GM12878 (cell line): Measurements from ENCODE around the gene THRB.

Experiments used
- ATF3 ChIP-seq: IDR thresholded peaks from 2 replicates; pipeline ENCODE4 v1.6.1; 2011; ENCODE audit warnings: low read depth, mild to moderate bottlenecking, low read length, moderate library complexity, borderline replicate concordance; ENCODE audit errors: extremely low read depth
- EZH2 ChIP-seq: IDR thresholded peaks from 2 replicates; pipeline ENCODE4 v1.6.1; 2012; ENCODE audit warnings: low read depth, mild to moderate bottlenecking, control low read depth, inconsistent platforms, low read length, borderline replicate concordance; ENCODE audit not compliant: control insufficient read depth
- FOXM1 ChIP-seq: IDR thresholded peaks from 2 replicates; pipeline ENCODE4 v1.6.1; 2012; ENCODE audit warnings: low read depth, mild to moderate bottlenecking, inconsistent platforms, low read length, moderate library complexity
- JUND ChIP-seq: IDR thresholded peaks from 2 replicates; pipeline ENCODE4 v1.6.1; 2012; ENCODE audit warnings: low read depth, mild to moderate bottlenecking, low read length, improper control_type of control experiment, moderate library complexity
- MEF2B ChIP-seq: fragments of 450-650 bp; IDR thresholded peaks from 2 replicates; pipeline ENCODE4 v1.6.1; 2018; ENCODE audit warnings: mild to moderate bottlenecking, moderate library complexity; ENCODE audit not compliant: partially characterized antibody, poor library complexity, severe bottlenecking
- MTA2 ChIP-seq: fragments of 450-650 bp; IDR thresholded peaks from 2 replicates; pipeline ENCODE4 v1.6.1; 2016; ENCODE audit warnings: low read depth, mild to moderate bottlenecking, moderate library complexity
- NFYB ChIP-seq: IDR thresholded peaks from 2 replicates; pipeline ENCODE4 v1.6.1; 2011; ENCODE audit warnings: low read depth, mild to moderate bottlenecking, low read length, improper control_type of control experiment, moderate library complexity; ENCODE audit not compliant: insufficient read depth
- POLR2A ChIP-seq: IDR thresholded peaks from 2 replicates; pipeline ENCODE4 v1.6.1; 2011; ENCODE audit warnings: low read depth, mild to moderate bottlenecking, low read length
- POLR2AphosphoS5 ChIP-seq: IDR thresholded peaks from 2 replicates; pipeline ENCODE4 v1.6.1; 2011; ENCODE audit warnings: mild to moderate bottlenecking, low read length, inconsistent platforms
- SRF ChIP-seq, 2 experiments: IDR thresholded peaks; 2 replicates each; pipeline ENCODE4 v1.6.1; 2011; ENCODE audit warnings: low read depth in 2 of 2, low read length in 2 of 2, mild to moderate bottlenecking in 1 of 2, moderate library complexity in 1 of 2
- SUZ12 ChIP-seq: fragments of 200-600 bp; sonication (generic); IDR thresholded peaks from one replicate; pipeline ENCODE4 v1.6.1; 2018; ENCODE audit warnings: antibody characterized with exemption, mild to moderate bottlenecking; ENCODE audit not compliant: unreplicated experiment
- TF ChIP-seq, protein P1 (sequence below), 3 experiments: IDR thresholded peaks in 2 of 3; conservative IDR thresholded peaks in 1 of 3; 2 replicates each; pipeline ENCODE4 v1.5.1; 2011; ENCODE audit warnings: low read depth in 3 of 3, low read length in 3 of 3, mild to moderate bottlenecking in 3 of 3, control low read depth in 2 of 3, moderate library complexity in 2 of 3, inconsistent platforms in 1 of 3, mixed read lengths in 1 of 3; ENCODE audit not compliant: control insufficient read depth in 2 of 3, insufficient read depth in 1 of 3; ENCODE audit errors: extremely low read depth in 1 of 3
- TF ChIP-seq, protein P2 (sequence below): fragments of 450-650 bp; conservative IDR thresholded peaks from 2 replicates; pipeline ENCODE4 v1.6.1; 2017; ENCODE audit warnings: mild to moderate bottlenecking, moderate library complexity
- TF ChIP-seq, protein P3 (sequence below): IDR thresholded peaks from 2 replicates; pipeline ENCODE4 v1.6.1; 2011; ENCODE audit warnings: mild to moderate bottlenecking, low read depth, low read length, moderate library complexity; ENCODE audit not compliant: insufficient replicate concordance

DNA sequence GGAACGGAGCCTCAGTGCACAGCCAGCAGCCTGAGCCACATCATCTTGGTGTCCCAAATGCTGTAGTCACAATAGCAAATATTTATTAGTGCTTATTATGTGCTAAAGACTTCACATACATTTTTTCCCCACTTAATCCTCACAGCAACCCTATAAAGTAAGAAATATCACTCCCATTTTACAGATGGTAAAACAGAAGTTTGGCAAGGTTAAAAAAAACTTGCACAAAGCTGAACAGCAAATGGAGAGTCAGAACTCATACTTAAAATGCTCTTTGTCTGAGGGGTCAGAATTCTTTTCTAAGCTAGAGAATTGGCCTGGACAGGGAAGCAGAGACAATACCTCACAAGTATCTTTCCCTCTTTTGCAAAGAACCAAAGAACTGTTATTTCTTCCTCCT is 30.9 kb upstream of the THRB start:
- TF ChIP-seq POLR2AphosphoS5, result no peak
- no peak for TF ChIP-seq FOXM1
- TF ChIP-seq, protein P1, sequence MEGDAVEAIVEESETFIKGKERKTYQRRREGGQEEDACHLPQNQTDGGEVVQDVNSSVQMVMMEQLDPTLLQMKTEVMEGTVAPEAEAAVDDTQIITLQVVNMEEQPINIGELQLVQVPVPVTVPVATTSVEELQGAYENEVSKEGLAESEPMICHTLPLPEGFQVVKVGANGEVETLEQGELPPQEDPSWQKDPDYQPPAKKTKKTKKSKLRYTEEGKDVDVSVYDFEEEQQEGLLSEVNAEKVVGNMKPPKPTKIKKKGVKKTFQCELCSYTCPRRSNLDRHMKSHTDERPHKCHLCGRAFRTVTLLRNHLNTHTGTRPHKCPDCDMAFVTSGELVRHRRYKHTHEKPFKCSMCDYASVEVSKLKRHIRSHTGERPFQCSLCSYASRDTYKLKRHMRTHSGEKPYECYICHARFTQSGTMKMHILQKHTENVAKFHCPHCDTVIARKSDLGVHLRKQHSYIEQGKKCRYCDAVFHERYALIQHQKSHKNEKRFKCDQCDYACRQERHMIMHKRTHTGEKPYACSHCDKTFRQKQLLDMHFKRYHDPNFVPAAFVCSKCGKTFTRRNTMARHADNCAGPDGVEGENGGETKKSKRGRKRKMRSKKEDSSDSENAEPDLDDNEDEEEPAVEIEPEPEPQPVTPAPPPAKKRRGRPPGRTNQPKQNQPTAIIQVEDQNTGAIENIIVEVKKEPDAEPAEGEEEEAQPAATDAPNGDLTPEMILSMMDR (IDR thresholded peaks at IDR 0.05 in 2 of 3, conservative IDR thresholded peaks at IDR 0.05 in 1 of 3; ENCODE audit: control insufficient read depth in 2 of 3, extremely low read depth in 1 of 3, insufficient read depth in 1 of 3, low read depth in 3 of 3, low read length in 3 of 3), result no peak
- TF ChIP-seq JUND, result no peak
- TF ChIP-seq EZH2, result no peak
- TF ChIP-seq NFYB, result no peak
- TF ChIP-seq SRF (IDR thresholded peaks at IDR 0.05; ENCODE audit: low read depth in 2 of 2, low read length in 2 of 2), result no peak
- TF ChIP-seq POLR2A, result no peak
- no peak for TF ChIP-seq SUZ12
- no peak for TF ChIP-seq MTA2
- no peak for TF ChIP-seq MEF2B
- TF ChIP-seq, protein P2, sequence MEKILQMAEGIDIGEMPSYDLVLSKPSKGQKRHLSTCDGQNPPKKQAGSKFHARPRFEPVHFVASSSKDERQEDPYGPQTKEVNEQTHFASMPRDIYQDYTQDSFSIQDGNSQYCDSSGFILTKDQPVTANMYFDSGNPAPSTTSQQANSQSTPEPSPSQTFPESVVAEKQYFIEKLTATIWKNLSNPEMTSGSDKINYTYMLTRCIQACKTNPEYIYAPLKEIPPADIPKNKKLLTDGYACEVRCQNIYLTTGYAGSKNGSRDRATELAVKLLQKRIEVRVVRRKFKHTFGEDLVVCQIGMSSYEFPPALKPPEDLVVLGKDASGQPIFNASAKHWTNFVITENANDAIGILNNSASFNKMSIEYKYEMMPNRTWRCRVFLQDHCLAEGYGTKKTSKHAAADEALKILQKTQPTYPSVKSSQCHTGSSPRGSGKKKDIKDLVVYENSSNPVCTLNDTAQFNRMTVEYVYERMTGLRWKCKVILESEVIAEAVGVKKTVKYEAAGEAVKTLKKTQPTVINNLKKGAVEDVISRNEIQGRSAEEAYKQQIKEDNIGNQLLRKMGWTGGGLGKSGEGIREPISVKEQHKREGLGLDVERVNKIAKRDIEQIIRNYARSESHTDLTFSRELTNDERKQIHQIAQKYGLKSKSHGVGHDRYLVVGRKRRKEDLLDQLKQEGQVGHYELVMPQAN, result no peak
- TF ChIP-seq ATF3, result no peak
- TF ChIP-seq, protein P3, sequence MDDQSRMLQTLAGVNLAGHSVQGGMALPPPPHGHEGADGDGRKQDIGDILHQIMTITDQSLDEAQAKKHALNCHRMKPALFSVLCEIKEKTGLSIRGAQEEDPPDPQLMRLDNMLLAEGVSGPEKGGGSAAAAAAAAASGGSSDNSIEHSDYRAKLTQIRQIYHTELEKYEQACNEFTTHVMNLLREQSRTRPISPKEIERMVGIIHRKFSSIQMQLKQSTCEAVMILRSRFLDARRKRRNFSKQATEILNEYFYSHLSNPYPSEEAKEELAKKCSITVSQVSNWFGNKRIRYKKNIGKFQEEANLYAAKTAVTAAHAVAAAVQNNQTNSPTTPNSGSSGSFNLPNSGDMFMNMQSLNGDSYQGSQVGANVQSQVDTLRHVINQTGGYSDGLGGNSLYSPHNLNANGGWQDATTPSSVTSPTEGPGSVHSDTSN, result no peak
